ENCODE measurements around the gene ESR2. TPM values are rescaled to one million over a fixed set of nuclear protein-coding genes. Genes with fewer than 3 reads are reported as not detected.
"Not testable (repeated sequence)": the region's sequence is repeated elsewhere in the genome, so short reads cannot be mapped to it uniquely, and the experiment has no call there.

ESR2 gene
- total RNA-seq, 1 donor: not detected

- Histone ChIP-seq H3K27ac (ENCODE audit: low read depth, low read length) (no peak overlapping the region), H3K4me2 (ENCODE audit: insufficient read depth, low read length) (no peak overlapping the region)
- no peak for TF ChIP-seq CTCF (IDR thresholded peaks at IDR 0.05; ENCODE audit: extremely low read depth, low read depth, low read length)
These were observed 30.3 kb upstream of the ESR2 start for GRCh38 chr14:64324461-64324860.

GRCh38 chr14:64320362-64320761, 26.2 kb upstream of the ESR2 start:
- not testable (repeated sequence) for H3K36me3 ChIP-seq (ENCODE audit: insufficient read depth, low read length); H3K4me1 ChIP-seq (ENCODE audit: insufficient read depth, low read length); DNase-seq (ENCODE audit: insufficient read length, low spot score, missing footprints); H3K27me3 ChIP-seq (ENCODE audit: insufficient read depth, low read length); H4K20me1 ChIP-seq (ENCODE audit: insufficient read depth, low read length); H2AFZ ChIP-seq (ENCODE audit: low read length); H3K79me2 ChIP-seq (ENCODE audit: insufficient read depth, low read length); H3K4me2 ChIP-seq (ENCODE audit: insufficient read depth, low read length); H3K9me3 ChIP-seq (ENCODE audit: low read depth, low read length); H3K27ac ChIP-seq (ENCODE audit: low read depth, low read length); H3K4me3 ChIP-seq (ENCODE audit: insufficient read depth, low read length)

More at GRCh38 chr14:64324461-64324860, 30.3 kb upstream of the ESR2 start:
- Histone ChIP-seq H3K4me3 (ENCODE audit: insufficient read depth, low read length) (no peak overlapping the region), H3K79me2 (ENCODE audit: insufficient read depth, low read length) (no peaks in the 10 kb centered on the region), H3K4me1 (ENCODE audit: insufficient read depth, low read length) (peaks cover 5% of the 10 kb centered on the region), H4K20me1 (ENCODE audit: insufficient read depth, low read length) (no peaks in the 10 kb centered on the region), H3K27me3 (ENCODE audit: insufficient read depth, low read length) (no peaks in the 10 kb centered on the region), H3K36me3 (ENCODE audit: insufficient read depth, low read length) (no peaks in the 10 kb centered on the region), H3K9me3 (ENCODE audit: low read depth, low read length) (no peaks in the 10 kb centered on the region), H2AFZ (ENCODE audit: low read length) (no peak overlapping the region)
- DNase-seq (ENCODE audit: insufficient read length, low spot score, missing footprints): no peak

GRCh38 chr14:64318695-64319094, 24.5 kb upstream of the ESR2 start:
- H3K4me1 ChIP-seq (ENCODE audit: insufficient read depth, low read length): not testable (repeated sequence)

GRCh38 chr14:64303471-64303917, 9.3 kb upstream of the ESR2 start:
- H3K4me3 ChIP-seq (ENCODE audit: insufficient read depth, low read length): no peak overlapping the region
- peak; percentile 79 for TF ChIP-seq CTCF (IDR thresholded peaks at IDR 0.05; ENCODE audit: extremely low read depth, low read depth, low read length)
- no peaks in the 10 kb centered on the region for H3K79me2 ChIP-seq (ENCODE audit: insufficient read depth, low read length)
- H3K4me2 ChIP-seq (ENCODE audit: insufficient read depth, low read length): no peak overlapping the region
- no peaks in the 10 kb centered on the region for H3K4me1 ChIP-seq (ENCODE audit: insufficient read depth, low read length)
- H3K36me3 ChIP-seq (ENCODE audit: insufficient read depth, low read length): no peaks in the 10 kb centered on the region
- no peaks in the 10 kb centered on the region for H4K20me1 ChIP-seq (ENCODE audit: insufficient read depth, low read length)
- no peaks in the 10 kb centered on the region for H3K9me3 ChIP-seq (ENCODE audit: low read depth, low read length)
- no peak overlapping the region for H2AFZ ChIP-seq (ENCODE audit: low read length)
- peak; percentile 84 for DNase-seq (ENCODE audit: insufficient read length, low spot score, missing footprints)
- no peaks in the 10 kb centered on the region for H3K27me3 ChIP-seq (ENCODE audit: insufficient read depth, low read length)
- no peak overlapping the region for H3K27ac ChIP-seq (ENCODE audit: low read depth, low read length)

More at GRCh38 chr14:64318695-64319094, 24.5 kb upstream of the ESR2 start:
- not testable (repeated sequence) for H3K4me2 ChIP-seq (ENCODE audit: insufficient read depth, low read length); H2AFZ ChIP-seq (ENCODE audit: low read length); H3K27me3 ChIP-seq (ENCODE audit: insufficient read depth, low read length); H3K4me3 ChIP-seq (ENCODE audit: insufficient read depth, low read length); H3K79me2 ChIP-seq (ENCODE audit: insufficient read depth, low read length); H3K9me3 ChIP-seq (ENCODE audit: low read depth, low read length); H3K27ac ChIP-seq (ENCODE audit: low read depth, low read length); H3K36me3 ChIP-seq (ENCODE audit: insufficient read depth, low read length); H4K20me1 ChIP-seq (ENCODE audit: insufficient read depth, low read length); DNase-seq (ENCODE audit: insufficient read length, low spot score, missing footprints)

- Histone ChIP-seq H2AFZ (ENCODE audit: low read length) (no peak overlapping the region), H3K27me3 (ENCODE audit: insufficient read depth, low read length) (peaks cover 26% of the 10 kb centered on the region), H3K79me2 (ENCODE audit: insufficient read depth, low read length) (no peaks in the 10 kb centered on the region), H3K9me3 (ENCODE audit: low read depth, low read length) (no peaks in the 10 kb centered on the region), H4K20me1 (ENCODE audit: insufficient read depth, low read length) (no peaks in the 10 kb centered on the region), H3K4me2 (ENCODE audit: insufficient read depth, low read length) (no peak overlapping the region), H3K4me1 (ENCODE audit: insufficient read depth, low read length) (peaks cover 10% of the 10 kb centered on the region), H3K27ac (ENCODE audit: low read depth, low read length) (no peak overlapping the region), H3K36me3 (ENCODE audit: insufficient read depth, low read length) (no peaks in the 10 kb centered on the region), H3K4me3 (ENCODE audit: insufficient read depth, low read length) (no peak overlapping the region)
- peak; percentile 10 for TF ChIP-seq CTCF (IDR thresholded peaks at IDR 0.05; ENCODE audit: extremely low read depth, low read depth, low read length)
- DNase-seq (ENCODE audit: insufficient read length, low spot score, missing footprints): no peak
These were observed 4.6 kb upstream of the ESR2 start for GRCh38 chr14:64298773-64299172.

All from osteoblast (primary cell).